Measurements from ENCODE around the gene PDE2A.
"Not testable (repeated sequence)": the region's sequence is repeated elsewhere in the genome, so short reads cannot be mapped to it uniquely, and the experiment has no call there.

The PDE2A gene

DNA sequence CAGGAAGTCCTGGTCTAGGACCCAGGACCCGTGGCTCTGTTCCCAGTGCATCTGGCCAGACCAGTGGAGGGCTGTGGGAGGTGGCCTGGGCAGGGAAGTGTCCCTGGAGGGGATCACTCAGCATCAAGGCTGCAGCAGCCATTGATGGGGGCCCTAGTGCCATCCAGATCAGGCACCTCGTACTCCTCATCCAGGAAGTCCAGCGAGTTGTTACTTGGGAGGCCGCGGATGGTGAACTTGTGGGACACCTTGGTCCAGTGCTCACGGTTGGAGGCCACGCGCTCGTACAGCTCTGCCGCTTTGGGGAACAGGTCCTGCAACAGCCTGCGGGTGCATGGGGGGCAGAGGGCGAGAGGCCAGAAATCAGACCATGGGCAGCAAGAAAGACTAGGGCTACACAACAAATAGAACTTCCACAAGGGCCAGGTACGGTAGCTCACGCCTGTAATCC is 96.9 kb downstream of the PDE2A start:
- no peak for DNase-seq (ENCODE audit: low read depth in 2 of 2)

GRCh38 chr11:72576661-72577060 is 97.6 kb downstream of the PDE2A start:
- DNase-seq (ENCODE audit: low read depth in 2 of 2) = no peak

DNA sequence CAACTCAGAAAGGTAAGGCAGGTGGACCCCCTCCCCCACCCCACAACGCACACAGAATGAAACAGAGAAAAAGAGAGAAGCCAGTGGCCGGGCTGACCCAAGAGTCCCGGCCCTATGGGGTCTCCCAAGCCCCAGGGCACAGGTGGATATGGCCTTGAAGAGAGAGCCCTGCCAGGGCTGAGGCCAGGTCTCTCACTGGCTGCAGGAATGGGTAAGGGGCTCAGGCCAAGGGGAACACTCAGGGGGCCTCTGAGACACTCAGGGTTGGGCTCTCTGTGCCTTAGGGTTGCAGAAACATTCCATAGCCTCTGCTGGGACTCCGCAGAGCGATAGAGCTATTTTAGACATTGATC is 98.0 kb downstream of the PDE2A start:
- DNase-seq (ENCODE audit: low read depth in 2 of 2) = no peak

DNA sequence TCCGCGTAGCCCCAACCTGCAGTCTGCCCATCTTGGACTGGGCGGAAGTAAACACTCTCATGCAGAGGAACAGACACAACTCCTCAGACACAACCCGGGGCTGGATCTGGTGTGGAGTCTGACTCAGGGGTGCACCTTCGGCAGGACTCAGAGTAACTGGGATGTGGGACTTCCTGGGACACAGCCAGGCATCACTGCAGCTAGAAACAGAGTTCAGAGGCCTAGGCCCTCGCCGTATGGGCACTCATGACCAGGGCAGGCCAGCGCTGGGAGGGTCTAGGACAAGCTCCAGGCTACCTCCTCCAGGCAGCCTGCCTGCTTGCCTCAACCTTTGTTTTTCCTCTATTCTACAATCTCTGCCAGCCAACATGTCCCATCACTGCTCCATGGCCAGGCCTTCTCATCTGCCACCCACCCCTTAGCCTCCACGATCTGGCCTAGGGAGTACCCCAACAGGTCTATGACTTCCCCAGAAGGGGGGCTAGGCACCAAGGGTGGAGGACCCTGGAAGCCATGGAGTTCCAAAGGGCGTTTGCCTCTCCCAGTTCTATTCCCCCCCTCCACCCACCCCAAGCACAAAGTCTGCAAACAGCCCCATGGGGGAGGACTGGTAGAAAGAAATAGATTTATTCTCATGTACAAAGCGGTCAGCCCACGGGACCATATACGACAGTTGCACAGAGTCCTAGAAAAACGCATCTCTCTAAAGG is 98.5 kb downstream of the PDE2A start:
- no peak for DNase-seq (ENCODE audit: low read depth in 2 of 2)

GRCh38 chr11:72574548-72575460 is 99.4 kb downstream of the PDE2A start:
- DNase-seq (ENCODE audit: low read depth in 2 of 2) = no peak

GRCh38 chr11:72573855-72574445 is 100.3 kb downstream of the PDE2A start:
- no peak for DNase-seq (ENCODE audit: low read depth in 2 of 2)

- DNase-seq (ENCODE audit: low read depth in 2 of 2) = no peak
Observed at GRCh38 chr11:72573072-72573854, 101.0 kb downstream of the PDE2A start.

GRCh38 chr11:72572540-72572939 is 101.7 kb downstream of the PDE2A start:
- DNase-seq (ENCODE audit: low read depth in 2 of 2) = not testable (repeated sequence)

GRCh38 chr11:72570893-72571661 is 103.1 kb downstream of the PDE2A start:
- DNase-seq (ENCODE audit: low read depth in 2 of 2) = no peak

DNA sequence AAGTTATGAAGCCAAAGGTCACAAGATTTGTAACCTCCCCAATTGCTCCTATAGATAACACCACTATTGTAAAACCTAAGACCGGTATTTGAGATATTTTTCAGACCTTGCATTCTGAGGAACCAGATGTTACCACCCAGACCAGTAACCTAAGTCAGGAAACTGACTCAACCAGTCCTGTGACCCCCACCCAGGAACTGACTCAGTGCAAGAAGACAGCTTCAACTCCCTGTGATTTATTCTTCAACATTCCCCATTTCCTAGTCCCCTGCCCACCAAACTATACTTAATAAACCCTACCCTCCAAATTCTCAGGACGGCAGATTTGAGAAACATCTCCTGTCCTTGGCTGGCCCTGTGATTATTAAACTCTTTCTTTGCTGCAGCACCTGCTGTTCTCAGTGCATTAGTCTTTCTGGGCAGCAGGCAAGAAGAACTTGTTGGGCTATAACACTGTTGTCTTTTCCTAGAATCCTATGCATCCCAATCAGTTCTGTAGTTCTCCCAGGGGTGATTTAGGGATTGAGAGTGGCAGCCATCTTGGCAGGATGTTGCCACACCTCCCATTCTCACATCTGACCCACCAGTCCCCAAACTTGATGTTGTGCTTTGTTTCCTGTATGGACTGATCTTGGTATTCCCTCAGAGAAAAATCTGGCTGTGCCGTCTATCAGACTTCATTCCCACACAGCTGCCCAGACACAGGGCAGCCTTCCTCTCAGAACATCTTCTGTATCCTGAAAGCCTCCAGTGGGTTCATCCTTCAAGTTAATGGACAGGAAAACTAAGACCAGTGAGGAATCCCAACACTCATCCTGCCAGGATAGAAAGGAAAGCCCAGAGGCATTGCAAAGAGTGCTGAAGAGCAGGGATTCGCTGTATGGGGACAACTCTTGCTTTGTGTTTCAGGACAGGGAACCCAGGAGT is 104.0 kb downstream of the PDE2A start:
- DNase-seq (ENCODE audit: low read depth in 2 of 2) = no peak

GRCh38 chr11:72568861-72569260 is 105.4 kb downstream of the PDE2A start:
- DNase-seq (ENCODE audit: low read depth in 2 of 2) = no peak

- DNase-seq (ENCODE audit: low read depth in 2 of 2) = no peak
Observed at GRCh38 chr11:72562431-72562830, 111.8 kb downstream of the PDE2A start.

DNA sequence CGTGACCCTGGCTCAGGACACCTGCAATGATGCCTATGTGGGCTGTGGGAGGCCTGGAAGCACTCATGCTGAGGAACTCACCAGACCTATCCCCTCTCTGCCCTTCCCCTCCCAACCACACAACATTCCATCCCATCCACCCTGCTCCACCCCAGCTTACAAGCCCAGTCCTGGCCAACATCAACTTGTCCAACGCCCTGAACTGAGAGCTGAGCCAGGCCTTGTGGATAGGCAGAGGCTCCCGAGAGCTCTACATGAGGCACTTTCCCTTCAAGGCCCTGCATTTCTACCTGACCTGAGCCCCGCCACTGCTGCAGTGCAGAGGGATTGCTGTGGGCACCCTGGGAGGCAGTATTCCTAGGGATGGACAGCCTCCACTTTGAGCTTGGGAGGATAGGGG is 112.4 kb downstream of the PDE2A start:
- no peak for DNase-seq (ENCODE audit: low read depth in 2 of 2)

DNA sequence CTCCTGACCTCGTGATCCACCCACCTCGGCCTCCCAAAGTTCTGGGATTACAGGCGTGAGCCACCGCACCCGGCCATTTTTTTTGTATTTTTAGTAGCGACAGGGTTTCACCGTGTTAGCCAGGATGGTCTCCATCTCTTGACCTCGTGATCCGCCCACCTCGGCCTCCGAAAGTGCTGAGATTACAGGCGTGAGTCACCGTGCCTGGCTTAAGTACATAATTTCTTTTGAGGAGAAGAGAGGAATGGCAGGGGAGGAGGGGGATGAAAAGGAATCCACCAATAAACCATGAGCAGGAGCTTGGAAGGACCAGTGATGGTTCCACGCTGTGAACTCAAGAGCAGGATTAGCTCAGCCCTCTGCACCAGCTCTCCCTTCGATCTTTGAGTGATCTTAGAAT is 113.4 kb downstream of the PDE2A start:
- not testable (repeated sequence) for DNase-seq (ENCODE audit: low read depth in 2 of 2)

- no peak for DNase-seq (ENCODE audit: low read depth in 2 of 2)
Observed at GRCh38 chr11:72556433-72556832, 117.8 kb downstream of the PDE2A start.

GRCh38 chr11:72555014-72555522 is 119.2 kb downstream of the PDE2A start:
- not testable (repeated sequence) for DNase-seq (ENCODE audit: low read depth in 2 of 2)

DNA sequence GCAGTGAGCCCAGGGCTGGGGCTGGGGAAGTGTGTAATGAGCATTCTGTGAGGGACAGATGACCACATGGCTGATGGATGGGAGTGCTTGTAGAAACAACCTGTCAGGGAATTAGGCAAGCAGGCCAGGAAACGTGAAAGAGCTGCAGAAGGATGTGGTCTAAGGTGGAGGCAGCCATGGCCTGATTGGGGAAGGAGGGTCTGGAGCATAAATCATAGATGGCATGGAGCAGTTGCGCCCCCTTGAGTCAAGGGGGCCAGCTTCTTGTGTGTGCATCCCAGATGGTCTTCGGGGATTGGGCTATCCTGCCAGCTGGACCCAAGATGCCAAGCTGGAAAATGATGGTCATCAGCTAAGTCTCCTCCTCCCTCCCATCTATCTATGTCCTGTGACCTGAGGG is 120.5 kb downstream of the PDE2A start:
- DNase-seq (ENCODE audit: low read depth in 2 of 2) = peak in 1 of 2 donors; percentile 13

DNA sequence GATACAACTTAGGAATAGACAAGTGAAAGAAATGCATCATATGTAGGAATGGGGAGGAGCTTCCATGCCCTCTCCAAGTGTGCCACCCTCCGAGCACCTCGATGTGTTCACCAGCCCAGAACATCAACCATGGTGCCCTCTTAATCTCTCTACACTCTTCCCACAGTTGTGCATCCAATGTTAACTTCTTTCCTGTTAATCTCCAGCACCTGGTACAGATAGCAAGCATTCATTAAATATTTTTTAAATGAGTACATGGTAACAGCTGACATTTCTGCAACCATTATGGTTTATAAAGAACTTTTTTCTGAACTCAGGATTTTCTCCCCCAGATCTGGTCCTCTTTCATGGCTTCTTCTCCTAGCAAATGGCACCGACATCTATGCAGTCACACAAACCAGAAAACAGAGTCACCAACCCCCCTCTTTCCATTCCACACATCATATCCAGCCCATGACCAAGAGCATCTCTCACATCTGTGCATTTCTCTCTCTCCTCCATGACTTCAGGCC is 121.8 kb downstream of the PDE2A start:
- DNase-seq (ENCODE audit: low read depth in 2 of 2) = no peak

DNA sequence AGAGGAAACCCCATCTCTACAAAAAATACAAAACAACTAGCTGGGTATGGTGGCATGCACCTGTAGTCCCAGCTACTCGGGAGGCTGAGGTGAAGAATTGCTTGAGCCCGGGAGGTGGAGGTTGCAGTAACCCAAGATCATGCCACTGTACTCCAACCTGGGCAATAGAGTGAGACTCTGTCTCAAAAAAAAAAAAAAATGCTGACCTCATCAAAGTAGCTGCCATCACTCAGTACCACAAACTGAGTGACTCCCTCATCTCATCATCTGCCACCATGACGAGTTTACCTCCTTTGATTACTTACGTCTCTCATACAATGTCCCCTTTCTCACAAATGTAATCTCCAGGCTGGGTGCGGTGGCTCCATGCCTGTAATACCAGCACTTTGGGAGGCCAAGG is 122.7 kb downstream of the PDE2A start:
- no peak for DNase-seq (ENCODE audit: low read depth in 2 of 2)

- no peak for DNase-seq (ENCODE audit: low read depth in 2 of 2)
Observed at GRCh38 chr11:72548463-72548862, 125.8 kb downstream of the PDE2A start.
